ENCODE results near the gene ITGAD. TPM values are rescaled to one million over a fixed set of nuclear protein-coding genes. Genes with fewer than 3 reads are reported as not detected.

Gene ITGAD
- total and polyA plus RNA-seq, 2 of the 13 experiments (the other 11 are each of a cell fraction or from before 2014, with no cell fraction given), result not detected

GRCh38 chr16:31430380-31431052 lies 37.4 kb downstream of the ITGAD start:
- no peak overlapping the region for H3K27ac ChIP-seq (ENCODE audit: extremely low read length, insufficient read depth, low read length)
- FAIRE-seq, result no peak
- in situ Hi-C loops (cut with HindIII; ENCODE audit: extremely low pct_ligation_motif_present, low pct_unique_long_range_greater_than_20kb), result loop anchor here (25.0 kb wide), 1 partner anchor 218 kb away; the partner anchor contains the start of genes PYCARD, PYDC1 and TRIM72

More at GRCh38 chr16:31430380-31431052, 37.4 kb downstream of the ITGAD start:
- Histone ChIP-seq H3K9ac (ENCODE audit: insufficient read depth, low read depth, low read length) (no peak overlapping the region), H3K4me2 (ENCODE audit: low read depth, low read length) (no peak overlapping the region), H3K79me2 (ENCODE audit: insufficient read depth, low read length) (no peaks in the 10 kb centered on the region), H3K4me1 (ENCODE audit: insufficient read depth, low read length) (no peaks in the 10 kb centered on the region), H4K20me1 (ENCODE audit: insufficient read depth, low read length) (no peaks in the 10 kb centered on the region), H3K9me3 (ENCODE audit: low read length) (no peaks in the 10 kb centered on the region), H3K36me3 (replicated peaks in 1 of 2; ENCODE audit: control insufficient read depth in 1 of 2, insufficient read depth in 2 of 2, low read length in 2 of 2) (no peaks in the 10 kb centered on the region), H3K4me3 (replicated peaks in 1 of 3; ENCODE audit: insufficient read depth in 1 of 3, low read depth in 2 of 3, low read length in 3 of 3) (no peak overlapping the region), H2AFZ (ENCODE audit: low read length) (no peak overlapping the region), H3K27me3 (ENCODE audit: control insufficient read depth in 1 of 2, insufficient read depth in 2 of 2, low read length in 2 of 2) (peaks cover 1 to 8% of the 10 kb centered on the region in 2 experiments; a peak in 1 of 5 replicates)
- WGBS (ENCODE audit: low lambda C conversion rate), result 1% methylated on average over 4 of the region's 5 CpGs
- no peak for DNase-seq (ENCODE audit: low spot score)
- intact Hi-C loops (cut with micrococcal nuclease; ENCODE audit: unreplicated experiment), result no loop called here
- CTCF ChIA-PET (ENCODE audit: low intra/inter-chr PET ratio, low total read pairs), result no interaction called here
- POLR2A ChIA-PET, result no interaction called here
- BruUV-seq (replicated peaks), result no TSS peak
- ATAC-seq, result no peak
- TF ChIP-seq ZNF143 (CRISPR knock-in tag; IDR thresholded peaks at IDR 0.05) (no peak), ZNF124 (CRISPR knock-in tag; IDR thresholded peaks at IDR 0.05) (no peak), SMC3 (IDR thresholded peaks at IDR 0.05; ENCODE audit: low read length) (no peak), ZNF142 (CRISPR knock-in tag; IDR thresholded peaks at IDR 0.05) (no peak), RBM39 (IDR thresholded peaks at IDR 0.05; ENCODE audit: low read depth, low read length, poor library complexity, severe bottlenecking) (no peak), ZNF280D (CRISPR knock-in tag; IDR thresholded peaks at IDR 0.05) (no peak), PAWR (CRISPR knock-in tag; IDR thresholded peaks at IDR 0.05; ENCODE audit: borderline replicate concordance) (no peak), ZBTB38 (CRISPR knock-in tag; IDR thresholded peaks at IDR 0.05) (no peak)

All from HepG2 (cell line).